SK-N-MC (cell line): ENCODE results near the gene AGAP1.
A peak's percentile ranks its signal among the peaks of the same experiment; 100 is the strongest.

Experiments used
- DNase-seq: peaks from one replicate; pipeline ENCODE4 v3.0.0-alpha.2; 2011; ENCODE audit warnings: low read depth, low spot score
- H3K27ac ChIP-seq: fragments of 200-600 bp; sonication (generic); 2 replicates; pipeline ENCODE4 v1.5.1; 2016; ENCODE audit warnings: mixed run types
- H3K36me3 ChIP-seq: fragments of 200-600 bp; sonication (generic); 2 replicates; pipeline ENCODE4 v1.6.1; 2017; ENCODE audit warnings: antibody characterized with exemption, low read length, mixed read lengths; ENCODE audit not compliant: insufficient read depth
- H3K4me3 ChIP-seq: fragments of 200-600 bp; sonication (generic); 2 replicates; pipeline ENCODE4 v1.5.1; 2016
- H3K9ac ChIP-seq: fragments of 200-600 bp; sonication (generic); 2 replicates; pipeline ENCODE4 v1.8.0; 2017; ENCODE audit warnings: mixed run types, mixed read lengths; ENCODE audit not compliant: insufficient read length
- H3K9me3 ChIP-seq: fragments of 200-600 bp; sonication (generic); 2 replicates; pipeline ENCODE4 v1.6.1; 2017; ENCODE audit warnings: low read depth, mild to moderate bottlenecking, antibody characterized with exemption, low read length, moderate library complexity, mixed read lengths
- EZH2 ChIP-seq: fragments of 200-600 bp; sonication (generic); IDR thresholded peaks from one replicate; pipeline ENCODE4 v1.6.1; 2017; ENCODE audit warnings: antibody characterized with exemption
- FOXP2 ChIP-seq: optimal IDR thresholded peaks from 2 replicates; pipeline ENCODE3; 2011; ENCODE audit warnings: mild to moderate bottlenecking, moderate library complexity; ENCODE audit not compliant: insufficient read depth; ENCODE audit errors: extremely low read length, control extremely low read depth
- POLR2AphosphoS5 ChIP-seq: IDR thresholded peaks from 2 replicates; pipeline ENCODE4 v1.6.1; 2012; ENCODE audit warnings: mild to moderate bottlenecking, low read depth, low read length, borderline replicate concordance

The AGAP1 gene

DNA sequence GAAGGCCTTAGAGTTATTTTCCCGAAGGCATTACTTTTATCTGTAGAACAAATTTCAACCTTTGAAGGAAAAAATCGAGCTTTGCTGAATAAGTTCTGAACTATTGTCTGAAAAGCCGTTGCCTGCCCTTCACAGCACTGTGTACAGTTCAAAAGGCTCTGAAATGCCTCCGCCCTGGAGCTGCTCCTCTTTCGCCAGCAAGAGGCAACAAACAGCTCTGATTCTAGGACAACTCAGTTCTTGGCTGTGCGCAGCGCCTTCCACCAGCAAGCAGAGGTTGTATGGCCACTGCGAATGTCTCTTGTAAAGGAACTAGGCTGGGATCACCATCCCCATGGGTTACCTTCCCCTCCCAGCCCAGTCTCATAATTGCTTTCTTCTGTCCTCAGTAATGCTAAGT lies 365.8 kb downstream of the AGAP1 start:
- no peaks in the 10 kb centered on the region for H3K9me3 ChIP-seq

DNA sequence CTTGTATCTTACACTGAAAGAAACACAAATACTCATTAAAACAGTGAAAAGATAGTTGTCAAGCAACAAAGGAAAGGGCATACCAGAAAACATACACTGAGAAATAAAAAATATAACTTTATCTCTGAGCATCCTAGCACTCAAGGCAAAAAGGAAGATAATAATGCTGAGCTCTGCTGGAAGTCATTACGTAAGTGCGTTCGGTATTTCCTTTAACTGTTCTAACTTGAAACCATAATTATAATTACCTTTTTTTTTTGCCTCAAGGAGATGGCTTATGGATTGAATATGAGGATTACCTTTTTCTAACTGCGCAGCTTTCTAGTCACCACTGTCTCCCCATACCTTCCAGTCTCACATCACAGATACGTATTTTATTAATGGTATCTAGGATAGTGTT lies 366.3 kb downstream of the AGAP1 start:
- Histone ChIP-seq H3K4me3 (peak overlapping the region; percentile 50), H3K36me3 (no peaks in the 10 kb centered on the region), H3K9ac (no peak overlapping the region), H3K27ac (peak overlapping the region; percentile 53; the same call in 1 of the 2 replicates), H3K9me3 (no peaks in the 10 kb centered on the region)
- TF ChIP-seq EZH2, result no peak
- TF ChIP-seq POLR2AphosphoS5, result no peak
- no peak for TF ChIP-seq FOXP2
- peak; percentile 58 for DNase-seq

More for the DNA sequence above, 365.8 kb downstream of the AGAP1 start:
- Histone ChIP-seq H3K27ac (peak overlapping the region; percentile 33; the same call in 1 of the 2 replicates), H3K36me3 (no peaks in the 10 kb centered on the region), H3K4me3 (peak overlapping the region; percentile 50), H3K9ac (no peak overlapping the region)
- no peak for DNase-seq
- TF ChIP-seq EZH2 (no peak), FOXP2 (no peak)

DNA sequence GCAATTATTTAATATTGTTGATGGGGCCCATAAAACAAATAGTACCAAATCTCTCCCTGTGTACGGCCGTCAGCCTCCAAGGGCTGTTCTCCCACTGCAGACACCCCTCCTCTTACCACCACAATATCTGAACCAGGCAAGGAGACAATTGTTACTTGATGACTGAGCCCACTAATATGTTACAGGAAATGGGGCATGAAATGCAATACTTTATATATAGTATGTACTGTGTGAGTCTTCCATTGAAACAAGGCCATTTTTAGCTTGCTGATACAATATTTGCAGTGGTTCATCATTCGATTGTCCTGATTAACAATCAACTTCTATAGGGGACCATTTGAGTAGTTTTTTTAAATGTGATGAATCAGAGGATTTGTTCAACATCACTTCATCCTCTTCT lies 367.0 kb downstream of the AGAP1 start:
- H3K36me3 ChIP-seq, result no peaks in the 10 kb centered on the region
- no peaks in the 10 kb centered on the region for H3K9me3 ChIP-seq
- DNase-seq, result no peak
- TF ChIP-seq FOXP2 (no peak), EZH2 (no peak), POLR2AphosphoS5 (no peak)
- H3K4me3 ChIP-seq, result no peak overlapping the region
- no peak overlapping the region for H3K27ac ChIP-seq
- H3K9ac ChIP-seq, result no peak overlapping the region

DNA sequence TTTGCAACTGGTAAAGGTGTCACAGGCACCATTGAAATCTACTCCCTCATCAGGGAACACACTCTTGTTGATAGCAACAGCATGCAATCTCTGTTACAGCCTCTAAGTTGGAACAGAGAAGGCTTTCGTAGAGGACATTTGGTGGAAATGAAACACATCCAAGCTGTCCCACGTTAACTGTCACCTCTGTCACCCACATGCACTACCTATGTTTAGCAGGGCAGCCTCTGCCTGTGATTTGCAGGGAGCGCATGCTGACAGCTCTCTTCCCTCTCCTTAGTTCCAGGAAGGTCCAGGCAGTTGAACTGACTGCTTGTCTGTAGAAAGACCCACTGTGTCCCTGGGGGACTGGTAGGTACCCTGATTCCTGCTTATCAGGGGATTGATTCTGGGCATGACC lies 367.5 kb downstream of the AGAP1 start:
- Histone ChIP-seq H3K9ac (no peak overlapping the region), H3K9me3 (no peaks in the 10 kb centered on the region), H3K27ac (no peak overlapping the region), H3K36me3 (no peaks in the 10 kb centered on the region), H3K4me3 (no peak overlapping the region)
- no peak for DNase-seq
- no peak for TF ChIP-seq EZH2
- no peak for TF ChIP-seq POLR2AphosphoS5
- TF ChIP-seq FOXP2, result no peak

DNA sequence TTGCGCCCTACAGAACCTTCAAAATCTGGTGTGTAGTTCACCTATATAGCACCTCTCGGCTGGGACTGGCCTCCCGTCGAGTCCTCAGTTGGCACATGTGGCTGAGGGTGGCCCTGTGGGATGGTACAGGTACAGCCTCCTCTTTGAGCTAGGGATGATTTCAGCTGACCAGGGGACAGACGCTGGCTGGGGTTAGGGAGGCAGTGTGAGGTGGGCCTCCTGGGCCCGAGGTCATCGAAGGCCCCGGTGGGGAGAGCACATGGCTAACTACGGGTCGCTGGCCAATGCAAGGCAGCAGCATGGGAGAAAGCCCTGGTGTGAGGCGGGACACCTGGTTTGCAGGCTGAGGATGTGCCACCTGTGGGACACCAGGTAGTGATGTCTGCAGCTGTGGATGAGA lies 369.6 kb downstream of the AGAP1 start:
- Histone ChIP-seq H3K9me3 (no peaks in the 10 kb centered on the region), H3K27ac (no peak overlapping the region), H3K9ac (no peak overlapping the region), H3K4me3 (no peak overlapping the region), H3K36me3 (no peaks in the 10 kb centered on the region)
- TF ChIP-seq FOXP2 (no peak), POLR2AphosphoS5 (no peak), EZH2 (no peak)
- DNase-seq, result no peak

DNA sequence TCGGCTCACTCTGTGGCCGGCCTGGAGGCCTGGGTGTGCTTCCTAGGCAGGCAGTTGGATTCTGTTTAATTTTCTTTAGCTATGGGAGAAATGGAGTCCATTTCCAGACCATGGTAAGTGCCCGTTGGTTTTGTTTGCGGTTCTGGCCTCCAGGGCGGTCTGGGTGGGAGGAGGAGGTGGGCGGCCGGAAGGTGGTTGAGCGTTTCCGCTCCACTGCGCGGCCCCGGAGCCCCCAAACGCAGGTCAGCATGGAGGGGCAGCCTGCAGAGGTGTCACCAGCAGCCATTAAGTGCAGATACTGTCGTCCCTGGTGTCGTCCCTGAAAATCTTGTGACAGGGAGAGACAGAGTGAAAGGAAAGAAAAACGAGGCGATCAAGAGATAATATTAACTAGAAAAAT lies 370.5 kb downstream of the AGAP1 start:
- Histone ChIP-seq H3K27ac (no peak overlapping the region), H3K9ac (no peak overlapping the region), H3K36me3 (no peaks in the 10 kb centered on the region), H3K4me3 (no peak overlapping the region), H3K9me3 (no peaks in the 10 kb centered on the region)
- TF ChIP-seq EZH2 (no peak), POLR2AphosphoS5 (no peak), FOXP2 (no peak)
- DNase-seq, result no peak

DNA sequence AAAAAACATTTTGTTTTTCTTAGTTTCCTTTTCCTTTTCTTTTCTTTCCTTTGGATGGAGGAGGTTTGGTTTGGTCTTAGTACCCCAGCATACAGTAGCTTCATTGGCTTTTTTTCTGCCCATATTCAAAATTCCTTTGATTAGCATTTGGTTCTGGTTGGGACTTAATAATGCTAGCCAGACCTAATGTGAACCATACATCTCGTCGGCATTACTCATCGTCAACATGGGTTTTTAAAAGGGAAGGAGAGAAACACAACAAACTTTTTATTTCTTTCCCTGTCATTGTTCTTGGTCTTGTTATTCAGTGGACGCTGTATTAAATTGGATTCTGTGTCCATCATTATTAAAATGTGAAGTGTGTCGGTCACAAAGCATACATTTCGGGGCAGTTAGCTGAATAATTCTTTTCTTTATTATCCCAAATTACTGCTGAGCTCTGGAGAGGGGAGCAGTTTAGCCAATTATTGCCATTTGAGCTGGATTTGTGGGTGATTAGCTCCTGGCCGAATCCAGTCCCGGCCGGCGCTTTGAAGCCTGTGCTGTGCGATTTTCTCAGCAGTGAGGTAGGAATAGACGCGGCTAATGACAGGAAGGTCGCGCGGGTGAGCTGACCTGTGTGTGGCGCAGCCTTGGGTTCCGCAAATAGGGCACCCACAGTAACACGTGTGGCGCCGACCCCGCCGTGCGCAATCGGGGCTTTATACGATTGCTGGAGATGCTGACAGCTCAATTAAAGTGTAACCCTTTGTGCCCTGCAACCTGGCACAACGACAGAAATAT lies 371.1 kb downstream of the AGAP1 start:
- Histone ChIP-seq H3K27ac (no peak overlapping the region), H3K9me3 (no peaks in the 10 kb centered on the region), H3K9ac (no peak overlapping the region), H3K4me3 (no peak overlapping the region), H3K36me3 (no peaks in the 10 kb centered on the region)
- no peak for TF ChIP-seq FOXP2
- TF ChIP-seq EZH2, result no peak
- TF ChIP-seq POLR2AphosphoS5, result no peak
- no peak for DNase-seq

DNA sequence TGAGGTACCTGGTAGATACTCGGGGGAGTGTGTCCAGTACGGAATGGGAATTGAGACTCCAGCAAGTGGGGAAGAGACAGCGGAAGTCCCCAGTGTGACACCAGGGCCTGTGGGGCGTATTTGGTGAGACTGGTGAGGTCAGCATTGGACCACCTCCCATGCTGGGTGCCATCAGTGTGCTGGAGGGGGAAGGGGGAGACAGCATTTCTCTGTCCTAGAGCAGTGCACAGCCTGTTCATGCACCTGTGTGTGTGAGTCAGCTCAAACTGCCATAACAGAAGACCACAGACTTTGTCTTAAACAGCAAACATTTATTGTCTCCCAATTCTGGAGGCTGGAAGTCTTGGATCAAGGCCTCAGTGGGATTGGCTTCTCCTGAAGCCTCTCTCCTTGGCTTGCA lies 372.5 kb downstream of the AGAP1 start:
- no peak for DNase-seq
- TF ChIP-seq FOXP2 (no peak), EZH2 (no peak)

DNA sequence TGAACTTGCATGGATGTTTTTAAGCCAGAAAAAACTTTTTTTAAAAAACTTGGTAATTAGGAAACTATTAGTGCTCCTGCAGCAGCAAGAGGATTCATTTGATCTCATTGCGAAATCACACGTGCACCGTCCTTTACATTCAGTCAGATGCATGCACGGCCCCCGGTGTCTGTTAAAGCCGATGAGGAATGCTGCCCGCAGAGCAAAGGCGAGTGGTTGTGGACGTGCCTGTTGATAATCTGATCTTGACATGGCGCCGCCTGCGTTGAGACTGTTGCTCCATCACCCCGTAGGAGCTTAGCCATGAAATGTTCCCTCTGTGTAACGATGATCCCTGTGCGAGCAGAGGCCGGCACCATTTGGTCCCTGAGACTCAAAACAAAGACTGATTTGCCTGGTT lies 374.4 kb downstream of the AGAP1 start:
- TF ChIP-seq EZH2 (no peak), POLR2AphosphoS5 (no peak), FOXP2 (no peak)
- H3K27ac ChIP-seq, result no peak overlapping the region
- no peaks in the 10 kb centered on the region for H3K36me3 ChIP-seq

More for the DNA sequence above, 372.5 kb downstream of the AGAP1 start:
- no peaks in the 10 kb centered on the region for H3K9me3 ChIP-seq
- no peak overlapping the region for H3K4me3 ChIP-seq
- no peak overlapping the region for H3K9ac ChIP-seq
- H3K36me3 ChIP-seq, result no peaks in the 10 kb centered on the region
- no peak overlapping the region for H3K27ac ChIP-seq

More for the DNA sequence above, 374.4 kb downstream of the AGAP1 start:
- Histone ChIP-seq H3K9me3 (no peaks in the 10 kb centered on the region), H3K4me3 (no peak overlapping the region), H3K9ac (no peak overlapping the region)
- DNase-seq, result no peak
